HG02938 (cell line): ENCODE measurements around the gene APBB1IP.
"Not testable (repeated sequence)": the region's sequence is repeated elsewhere in the genome, so short reads cannot be mapped to it uniquely, and the experiment has no call there.

ENCODE experiments used
- ATAC-seq: cut with Tn5 transposase; IDR thresholded peaks from one replicate; pipeline ENCODE4 v1.9.1; 2021; ENCODE audit warnings: mild to moderate bottlenecking, moderate library complexity; ENCODE audit not compliant: unreplicated experiment

Gene APBB1IP

DNA sequence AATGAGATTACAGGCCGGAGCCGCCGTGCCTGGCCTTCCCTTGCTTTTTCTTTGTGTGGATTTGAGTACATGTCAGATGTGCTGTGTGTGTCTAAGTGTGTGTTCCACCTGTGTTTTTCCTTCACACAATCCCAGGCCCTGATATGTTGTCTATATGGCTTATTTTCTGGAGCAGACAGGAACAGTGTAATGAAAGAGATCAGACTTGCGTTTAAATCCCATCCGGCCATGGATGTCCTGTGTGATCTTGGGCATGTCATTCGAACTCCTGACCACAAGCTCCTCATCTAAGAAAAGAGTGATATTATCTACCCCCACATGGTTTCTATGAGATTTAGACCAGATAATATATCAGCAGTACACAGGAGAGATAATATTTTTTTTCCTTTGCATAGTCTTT is 37.2 kb downstream of the APBB1IP start:
- ATAC-seq = no peak

DNA sequence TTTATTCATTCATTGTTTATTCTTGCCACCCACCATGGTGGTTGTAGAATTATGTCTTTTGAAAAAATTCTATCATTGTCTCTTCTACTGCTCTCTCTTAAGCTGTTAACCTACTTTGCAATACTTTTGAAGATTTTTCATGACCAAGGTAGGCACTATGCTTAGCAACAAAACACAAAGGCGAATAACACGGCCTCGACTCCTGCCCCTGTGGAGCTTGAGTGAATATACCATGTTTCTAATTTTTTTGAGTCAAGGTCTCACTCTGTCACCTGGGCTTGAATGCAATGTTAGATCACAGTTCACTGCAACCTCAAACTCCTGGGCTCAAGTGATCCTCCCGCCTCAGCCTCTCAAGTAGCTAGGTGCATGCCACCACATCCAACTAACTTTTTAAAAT is 39.4 kb downstream of the APBB1IP start:
- ATAC-seq = no peak

DNA sequence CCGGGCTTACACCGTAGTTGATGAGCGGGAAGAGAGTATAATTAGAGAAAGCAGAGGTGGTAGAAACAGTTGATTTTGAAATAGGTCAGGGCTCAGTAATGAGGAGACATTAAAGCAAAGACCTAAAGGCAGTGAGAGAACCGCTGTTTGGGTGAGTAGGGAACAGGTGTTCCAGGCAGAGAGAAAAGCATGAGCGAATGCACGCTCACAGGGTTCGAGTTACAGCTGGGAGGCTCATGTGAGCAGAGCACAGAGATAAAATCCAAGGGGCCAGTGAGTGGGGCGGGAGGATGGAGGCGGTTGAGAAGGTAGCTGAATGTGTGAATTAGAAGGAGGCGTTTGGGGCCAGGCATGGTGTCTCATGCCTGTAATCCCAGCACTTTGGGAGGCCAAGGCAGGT is 39.9 kb downstream of the APBB1IP start:
- ATAC-seq = no peak

DNA sequence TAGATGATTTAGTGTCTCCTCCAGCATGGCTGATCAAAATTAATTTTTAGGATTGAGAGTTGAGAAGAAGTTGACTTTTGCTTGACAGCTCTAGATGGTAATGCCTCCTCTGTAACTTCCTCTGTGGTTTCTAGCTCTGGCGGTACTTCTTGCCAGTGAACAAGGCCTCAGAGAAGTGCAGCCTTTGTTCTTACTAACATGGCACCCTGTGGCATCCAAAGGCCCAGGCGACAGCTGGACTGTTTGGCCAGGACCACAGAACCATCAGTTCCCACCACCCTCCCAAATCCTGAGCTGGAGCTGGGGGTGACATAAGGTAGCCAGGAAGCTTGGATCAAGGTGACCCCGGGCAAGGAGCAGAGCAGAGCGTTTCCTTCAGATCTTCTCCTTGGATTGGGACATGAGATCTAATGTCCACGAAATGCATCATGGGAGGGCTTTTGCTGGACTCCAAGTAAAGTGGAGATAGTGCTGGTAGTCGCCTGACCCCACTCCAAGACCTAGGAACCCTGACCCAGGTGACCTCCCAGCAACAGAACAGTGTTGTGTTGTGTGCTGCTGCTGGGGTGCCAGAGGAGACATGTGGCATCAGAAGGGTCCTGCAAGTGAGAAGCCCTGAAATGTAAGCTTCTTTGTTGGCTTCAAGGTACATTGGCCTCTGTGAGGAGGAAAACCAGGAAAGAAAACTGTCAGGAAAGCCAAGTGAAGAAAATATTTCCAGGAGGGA is 41.8 kb downstream of the APBB1IP start:
- no peak for ATAC-seq

DNA sequence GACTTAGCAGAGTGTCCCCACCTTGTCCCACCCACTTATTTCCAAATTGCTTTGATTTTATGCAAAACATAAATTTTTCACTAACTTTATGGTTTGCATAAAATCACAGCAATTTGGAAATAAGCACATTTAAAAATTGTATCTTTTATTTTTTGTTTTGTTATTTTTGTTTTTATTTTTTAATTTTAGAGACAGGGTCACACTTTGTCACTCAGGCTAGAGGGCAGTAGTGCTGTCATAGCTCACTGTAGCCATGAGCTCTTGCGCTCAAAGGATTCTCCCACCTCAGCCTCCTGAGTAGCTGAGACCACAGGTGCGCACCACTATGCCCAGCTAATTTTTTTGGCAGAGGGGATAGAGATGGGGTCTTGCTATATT is 43.2 kb downstream of the APBB1IP start:
- ATAC-seq = no peak

DNA sequence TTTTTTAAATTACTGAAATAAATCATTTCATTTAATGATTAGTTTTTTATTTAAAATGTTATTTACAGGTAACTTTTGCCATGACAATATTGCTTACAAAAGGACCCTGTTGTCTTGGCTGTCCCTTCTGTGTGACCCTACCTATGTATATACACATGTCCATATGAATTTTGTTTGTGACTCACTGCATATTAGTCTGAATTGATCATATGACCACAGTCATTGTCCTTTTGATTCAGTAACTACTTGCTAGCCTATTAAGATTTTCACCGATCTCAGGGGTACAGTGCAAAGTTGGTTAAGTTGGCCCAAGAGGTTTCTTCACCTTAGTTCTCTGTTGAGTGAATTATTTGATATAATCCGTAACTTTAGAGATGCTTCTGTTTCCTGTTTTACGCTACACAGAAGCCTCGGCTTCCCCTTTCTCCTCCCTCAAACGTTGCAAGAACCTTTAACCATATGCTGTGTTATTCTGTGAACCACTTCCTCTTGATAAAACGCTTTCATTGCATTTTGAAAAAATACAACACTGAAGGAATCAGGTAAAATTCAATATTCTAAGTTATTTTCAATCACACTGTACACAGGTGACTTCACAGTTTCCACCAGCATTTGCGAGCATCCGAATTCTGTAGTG is 43.9 kb downstream of the APBB1IP start:
- peak; percentile 58 for ATAC-seq

DNA sequence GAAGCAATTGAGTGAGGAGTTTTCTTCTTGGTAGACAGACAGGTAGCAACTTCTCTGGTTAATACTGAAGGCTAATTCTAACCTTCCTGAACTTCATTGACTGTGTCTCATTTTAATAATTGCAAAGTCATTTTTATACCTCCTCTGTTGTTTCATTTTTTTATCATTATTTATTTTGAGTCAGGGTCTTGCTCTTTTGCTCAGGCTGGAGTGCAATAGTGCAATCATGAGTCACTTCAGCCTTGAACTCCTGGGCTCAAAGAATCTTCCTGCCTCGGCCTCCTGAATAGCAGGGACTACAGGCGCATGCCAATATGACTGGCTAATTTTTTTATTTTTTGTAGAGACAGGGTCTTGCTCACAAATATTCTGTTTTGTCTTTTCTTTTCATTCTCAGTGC is 45.4 kb downstream of the APBB1IP start:
- no peak for ATAC-seq

DNA sequence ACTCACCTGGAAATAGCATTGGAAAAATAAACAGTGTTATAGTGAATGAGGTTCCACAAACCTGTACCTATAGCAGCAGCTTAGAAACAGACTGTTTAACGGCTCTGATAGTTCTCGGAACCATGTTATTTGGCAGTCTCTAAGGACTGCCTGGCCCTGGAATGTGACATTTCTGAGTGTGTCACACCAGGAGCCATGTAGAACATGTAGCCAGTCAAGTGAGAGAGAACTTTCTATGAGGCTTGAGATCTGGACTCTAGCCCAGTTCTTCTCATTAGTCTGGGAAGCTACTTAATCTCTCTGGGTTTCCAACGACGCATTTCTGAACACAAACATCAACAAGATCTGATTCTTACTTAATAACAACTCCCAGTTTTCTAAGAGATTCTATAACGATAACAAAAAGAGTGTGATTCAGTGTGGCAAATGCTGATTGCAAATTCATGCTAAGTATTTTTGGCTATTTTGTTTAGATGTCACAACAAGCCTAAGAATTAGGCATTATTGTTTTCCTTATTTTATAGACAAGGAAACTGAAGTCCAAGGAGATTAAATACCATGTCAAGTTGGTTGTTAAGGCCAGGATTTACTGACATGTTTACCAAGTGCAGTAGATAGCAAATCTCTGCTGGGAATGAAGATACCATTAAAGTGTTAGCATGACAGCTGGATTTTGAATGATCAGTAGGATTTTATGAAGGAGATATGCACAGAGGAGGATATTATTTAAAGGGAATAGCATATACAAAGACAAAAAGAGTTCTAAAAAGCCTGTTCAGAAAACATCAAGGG is 47.2 kb downstream of the APBB1IP start:
- ATAC-seq = no peak

DNA sequence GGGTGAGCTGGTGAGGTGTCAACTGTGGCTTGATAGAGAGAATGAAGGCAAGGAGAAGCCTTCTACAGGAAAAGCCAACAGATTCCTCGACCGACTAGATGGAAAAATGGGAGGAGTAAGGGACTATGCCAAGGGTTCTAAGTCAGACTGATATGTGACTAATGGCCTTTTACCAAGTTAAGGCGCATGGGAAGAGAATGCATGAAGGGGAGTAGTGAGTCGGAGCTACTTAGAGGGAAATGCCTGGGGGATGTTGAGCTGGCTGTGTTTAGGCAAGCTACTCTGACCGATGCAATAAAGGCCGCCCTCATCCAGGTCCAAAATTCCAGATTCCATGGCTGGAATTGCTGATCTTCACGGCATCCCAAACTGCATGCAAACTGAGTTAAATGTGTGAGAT is 48.2 kb downstream of the APBB1IP start:
- ATAC-seq = no peak

DNA sequence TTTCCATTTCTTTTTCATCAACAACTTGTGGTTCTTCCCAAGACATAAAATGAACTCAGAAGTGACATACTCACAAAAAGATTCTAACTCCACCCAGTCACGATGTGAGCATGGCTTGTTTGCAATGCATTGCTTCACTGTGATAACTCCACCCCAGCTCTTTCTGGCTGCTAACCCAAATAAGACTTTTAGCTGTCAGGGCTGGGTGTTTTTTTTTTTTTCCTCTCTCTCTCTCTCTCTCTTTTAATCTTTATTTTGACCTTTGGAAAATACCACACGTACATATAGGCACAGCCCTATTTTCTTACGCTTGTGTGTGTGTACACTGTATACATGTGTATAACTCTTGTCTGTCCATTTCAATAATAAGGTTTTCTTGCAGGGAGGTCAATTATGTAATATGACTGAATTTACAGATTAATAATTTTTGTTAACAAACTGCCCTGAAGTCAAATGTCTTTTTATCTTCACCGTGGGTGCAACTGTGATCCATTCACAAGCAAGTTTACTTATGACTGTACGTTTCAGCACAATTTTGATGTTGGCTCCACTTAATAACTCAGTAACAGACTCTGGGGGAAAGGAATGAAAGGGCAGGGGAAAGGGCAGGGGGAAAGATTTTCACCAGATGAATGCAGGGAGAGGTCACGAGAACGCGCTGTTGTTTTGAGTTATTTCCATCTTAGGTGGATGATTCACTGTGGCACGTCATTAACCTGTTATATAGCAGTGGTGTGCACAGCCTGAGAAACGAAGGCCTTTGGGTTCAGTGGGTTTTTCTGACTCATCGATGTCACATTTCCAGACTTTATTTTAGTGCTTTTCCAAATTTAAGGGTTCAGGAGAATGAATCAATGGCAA is 49.1 kb downstream of the APBB1IP start:
- ATAC-seq = peak; percentile 87

DNA sequence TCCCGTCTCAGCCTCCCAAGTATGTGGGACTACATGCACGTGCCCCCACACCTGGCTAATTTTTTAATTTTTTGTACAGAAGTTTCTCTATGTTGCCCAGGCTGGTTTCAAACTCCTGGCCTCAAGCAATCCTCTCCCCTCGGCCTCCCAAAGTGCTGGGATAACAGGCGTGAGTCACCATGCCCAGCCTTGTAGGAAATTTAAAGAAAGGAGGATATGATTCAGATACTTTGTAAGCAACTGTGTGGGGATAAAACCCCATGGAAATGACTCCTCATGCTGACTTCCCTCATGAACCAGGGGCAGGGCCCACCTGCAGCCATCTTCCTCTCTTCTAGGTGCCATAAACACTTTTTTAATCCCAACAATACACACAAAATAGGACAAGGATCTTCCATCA is 50.2 kb downstream of the APBB1IP start:
- ATAC-seq = no peak

DNA sequence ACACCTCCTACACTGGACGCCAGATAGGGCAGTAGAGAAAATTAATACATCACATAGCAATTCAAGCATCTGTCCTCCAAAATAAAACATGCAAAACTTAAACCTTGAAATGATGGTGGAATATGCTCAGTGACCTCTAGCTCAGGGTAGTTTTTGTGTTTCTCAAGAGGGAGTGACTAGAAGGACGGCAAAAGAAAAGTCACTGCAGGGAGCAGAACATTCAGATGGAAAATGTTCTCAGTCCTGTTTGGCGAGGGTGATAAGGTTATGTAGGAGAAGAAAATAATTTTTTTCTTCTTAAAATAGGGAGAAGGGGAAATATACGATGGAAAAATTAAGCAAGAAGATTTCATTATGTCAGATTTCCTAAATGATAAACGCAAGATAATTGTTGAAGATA is 50.9 kb downstream of the APBB1IP start:
- ATAC-seq = no peak

DNA sequence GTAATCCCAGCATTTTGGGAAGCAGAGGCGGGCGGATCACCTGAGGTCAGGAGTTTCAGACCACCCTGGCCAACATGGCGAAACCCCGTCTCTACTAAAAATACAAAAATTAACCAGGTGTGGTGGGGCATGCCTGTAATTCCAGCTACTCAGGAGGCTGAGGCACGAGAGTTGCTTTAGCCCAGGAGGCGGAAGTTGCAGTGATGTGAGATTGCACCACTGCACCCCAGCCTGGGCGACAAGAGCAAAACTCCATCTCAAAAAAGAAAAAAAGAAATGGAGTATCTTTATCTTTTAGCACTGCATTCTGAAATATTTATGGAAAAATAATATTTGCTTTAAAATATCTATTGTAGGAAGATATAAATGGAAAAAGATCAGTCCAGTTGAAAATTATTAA is 52.2 kb downstream of the APBB1IP start:
- not testable (repeated sequence) for ATAC-seq

DNA sequence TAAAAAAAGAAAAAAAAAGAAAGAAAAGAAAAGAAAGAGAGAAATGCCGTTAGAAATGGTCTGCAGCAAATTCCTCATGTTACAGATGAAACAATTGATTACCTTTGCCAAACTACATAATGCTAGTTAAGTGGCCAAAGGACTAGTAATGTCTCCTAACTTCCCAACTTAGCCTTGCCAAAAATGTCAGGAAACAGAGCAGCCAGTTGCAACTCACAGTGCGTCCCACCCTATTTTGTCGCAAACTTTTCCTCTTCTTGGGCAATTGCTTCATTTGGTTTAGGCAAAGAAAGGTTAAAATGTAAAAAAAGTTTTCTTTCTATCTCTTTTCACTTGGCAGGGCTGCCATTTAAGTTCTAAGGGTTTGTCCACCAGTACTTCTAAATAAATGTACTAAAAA is 53.1 kb downstream of the APBB1IP start:
- no peak for ATAC-seq

DNA sequence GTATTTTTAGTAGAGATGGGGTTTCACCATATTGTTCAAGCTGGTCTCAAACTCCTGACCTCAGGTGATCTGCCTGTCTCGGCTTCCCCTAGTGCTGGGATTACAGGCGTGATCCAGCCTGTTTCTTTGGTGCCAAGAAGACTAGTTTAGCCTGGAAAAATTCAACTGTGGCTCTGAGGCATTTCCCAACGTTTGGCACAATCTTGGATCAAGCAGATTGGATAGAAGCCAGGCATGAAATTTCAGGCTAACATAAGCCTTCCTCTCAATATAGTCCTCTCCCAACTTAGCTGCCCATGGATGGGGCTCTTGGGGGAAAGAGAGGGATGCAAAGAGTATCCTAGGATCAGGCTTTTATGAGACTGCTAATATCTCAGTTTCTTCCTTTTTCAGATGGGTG is 53.8 kb downstream of the APBB1IP start:
- no peak for ATAC-seq

DNA sequence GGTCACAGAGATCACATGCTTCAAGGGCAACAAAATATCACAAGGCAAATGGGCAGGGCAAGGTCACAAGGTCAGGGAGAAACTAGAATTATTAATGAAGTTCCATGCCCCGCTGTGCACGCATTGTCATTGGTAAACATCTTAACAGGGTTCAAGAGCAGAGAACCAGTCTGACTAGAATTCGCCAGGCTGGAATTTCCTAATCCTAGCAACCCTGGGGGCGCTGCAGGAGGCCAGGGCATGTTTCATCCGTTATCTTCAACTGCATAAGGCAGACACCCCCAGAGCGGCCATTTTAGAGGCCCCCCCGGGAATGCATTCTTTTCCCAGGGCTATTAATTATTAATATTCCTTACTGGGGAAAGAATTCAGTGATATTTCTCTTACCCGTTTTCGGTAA is 54.6 kb downstream of the APBB1IP start:
- ATAC-seq = not testable (repeated sequence)

DNA sequence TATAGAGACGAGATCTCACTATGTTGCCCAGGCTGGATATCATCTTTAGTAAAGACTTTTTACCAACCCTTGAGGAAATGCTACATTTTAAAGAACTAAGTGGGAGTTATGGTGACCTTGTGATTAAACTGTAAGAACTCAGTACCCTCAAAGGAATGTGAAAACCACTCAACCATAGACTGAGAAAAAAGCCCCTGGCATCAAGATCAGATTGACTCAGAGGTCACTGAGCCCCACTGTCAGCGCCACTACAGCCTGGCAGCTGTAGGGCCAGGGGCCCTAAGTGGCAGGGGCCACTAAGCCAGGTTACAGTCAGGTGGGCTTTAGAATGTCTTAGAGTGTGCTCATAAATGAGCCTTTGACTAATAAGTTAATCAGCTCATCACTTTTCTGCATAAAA is 55.9 kb downstream of the APBB1IP start:
- ATAC-seq = no peak

DNA sequence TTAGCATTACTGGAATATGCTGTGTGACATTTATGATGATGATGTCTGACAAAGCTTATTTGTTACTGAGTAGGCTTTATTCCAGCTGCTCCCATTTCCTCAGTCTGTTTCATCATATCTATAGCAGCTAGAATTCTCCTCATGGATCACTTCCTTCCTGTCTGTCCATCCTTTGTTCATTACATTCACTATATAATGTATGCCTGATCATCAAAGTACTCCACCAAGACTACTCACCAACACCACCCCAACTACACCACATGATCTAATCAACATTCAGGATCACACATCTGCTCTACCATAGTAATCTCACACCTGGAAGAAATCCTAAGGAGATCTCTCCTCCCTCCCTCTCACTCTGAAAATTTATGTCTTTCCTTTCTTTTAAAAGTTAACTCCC is 61.3 kb downstream of the APBB1IP start:
- no peak for ATAC-seq

DNA sequence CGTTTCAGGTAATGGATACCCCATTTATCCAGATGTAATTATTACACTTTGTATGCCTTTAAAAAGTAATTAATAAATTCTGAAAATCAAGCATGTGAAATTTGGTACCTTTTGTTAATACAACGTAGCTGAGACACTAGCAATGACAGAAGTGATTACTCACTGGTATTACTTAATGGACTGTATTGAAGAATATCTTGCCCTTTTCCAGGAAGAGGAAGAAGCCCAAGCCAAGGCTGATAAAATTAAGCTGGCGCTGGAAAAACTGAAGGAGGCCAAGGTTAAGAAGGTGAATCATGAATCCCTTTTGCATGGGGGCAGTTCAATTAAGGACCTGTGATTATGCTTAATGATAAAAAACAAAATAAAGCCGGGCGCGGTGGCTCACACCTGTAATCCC is 64.8 kb downstream of the APBB1IP start:
- no peak for ATAC-seq

DNA sequence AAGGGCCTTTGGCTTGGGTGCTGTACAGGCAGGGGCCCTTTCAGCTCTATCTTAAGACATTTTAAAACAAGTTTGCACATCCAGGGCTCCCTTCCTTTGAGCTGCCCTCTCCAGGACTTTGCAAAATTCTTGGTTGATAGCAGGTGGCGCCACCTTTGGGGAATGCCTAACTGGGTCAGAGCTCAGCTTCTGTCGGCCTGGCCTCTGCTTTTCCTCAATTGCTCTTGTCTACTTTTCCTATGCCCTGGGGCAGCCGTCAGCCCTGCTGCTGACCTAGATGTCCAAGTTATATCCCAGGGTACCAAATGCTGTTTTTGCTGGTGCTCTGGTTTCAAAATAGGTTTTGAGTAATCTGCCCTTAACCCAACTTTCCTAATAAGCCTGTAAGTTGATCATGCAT is 65.8 kb downstream of the APBB1IP start:
- no peak for ATAC-seq

DNA sequence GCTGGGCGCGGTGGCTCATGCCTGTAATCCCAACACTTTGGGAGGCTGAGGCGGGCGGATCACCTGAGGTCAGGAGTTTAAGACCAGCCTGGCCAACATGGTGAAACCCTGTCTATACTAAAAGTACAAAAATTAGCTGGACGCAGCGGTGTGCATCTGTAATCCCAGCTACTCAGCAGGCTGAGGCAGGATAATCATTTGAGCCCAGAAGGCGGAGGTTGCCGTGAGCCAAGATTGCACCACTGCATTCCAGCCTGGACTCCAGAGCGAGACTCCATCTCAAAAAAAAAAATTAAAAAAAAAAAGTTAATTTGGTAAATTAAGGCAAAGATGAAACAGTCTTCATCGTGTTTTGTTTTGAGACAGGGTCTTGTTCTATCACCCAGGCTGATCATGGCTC is 66.3 kb downstream of the APBB1IP start:
- ATAC-seq = not testable (repeated sequence)
